Vagina (tissue), 2 donors: ENCODE measurements around the gene XPNPEP1. TPM values are rescaled to one million over a fixed set of nuclear protein-coding genes. Genes with fewer than 3 reads are reported as not detected.

Source experiments
- DNase-seq, 2 donors: peaks; one replicate each; pipeline ENCODE4 v3.0.0-alpha.2; 2017; ENCODE audit errors: extremely low spot score in 2 of 2
- H3K27ac ChIP-seq: fragments of 200-600 bp; sonication (generic); one replicate; pipeline ENCODE4 v1.5.1; 2019
- H3K27me3 ChIP-seq: fragments of 200-600 bp; sonication (generic); one replicate; pipeline ENCODE4 v1.5.1; 2019
- H3K36me3 ChIP-seq, 2 donors: fragments of 200-600 bp; sonication (generic); one replicate each; pipeline ENCODE4 v1.5.1; 2017 to 2019
- H3K4me1 ChIP-seq: fragments of 200-600 bp; sonication (generic); one replicate; pipeline ENCODE4 v1.5.1; 2019
- H3K4me3 ChIP-seq, 2 donors: fragments of 200-600 bp; sonication (generic); 1 replicate in 1 of 2; 2 replicates in 1 of 2; pipeline ENCODE4 v1.5.1; 2016 to 2019
- H3K9me3 ChIP-seq: fragments of 200-600 bp; sonication (generic); one replicate; pipeline ENCODE4 v1.5.1; 2019
- CTCF ChIP-seq, 3 experiments: fragments of 450-650 bp in 2 of 3; fragments of 200-600 bp in 1 of 3; sonication (generic) in 1 of 3; IDR thresholded peaks; one replicate each; pipeline ENCODE4 v1.5.1; 2017 to 2019; ENCODE audit warnings: antibody characterized with exemption in 3 of 3, mild to moderate bottlenecking in 2 of 3, moderate library complexity in 2 of 3
- POLR2A ChIP-seq, 2 donors: fragments of 450-650 bp; IDR thresholded peaks; one replicate each; pipeline ENCODE4 v1.6.1; 2017; ENCODE audit warnings: antibody characterized with exemption in 2 of 2, mild to moderate bottlenecking in 2 of 2, moderate library complexity in 2 of 2
- POLR2AphosphoS5 ChIP-seq, 2 donors: sonication (generic); formaldehyde crosslinking; IDR thresholded peaks; one replicate each; pipeline ENCODE4 v1.9.0; 2017; ENCODE audit warnings: antibody characterized with exemption in 2 of 2, mild to moderate bottlenecking in 2 of 2, low read depth in 1 of 2; ENCODE audit not compliant: insufficient read depth in 1 of 2
- intact Hi-C: fragments of 100-400 bp; cut with DNase I; formaldehyde crosslinking; loops from one replicate; pipeline ENCODE4 v1.15.1; 2023
- total RNA-seq: library from RNA; depleted of rRNA; stranded (reverse); fragments of >200 nt; gene quantifications from one replicate; pipeline ENCODE4 v1.2.3, GENCODE V29; 2016

Gene XPNPEP1
- total RNA-seq, 1 donor from 2014 or later: 90.4 TPM

DNA sequence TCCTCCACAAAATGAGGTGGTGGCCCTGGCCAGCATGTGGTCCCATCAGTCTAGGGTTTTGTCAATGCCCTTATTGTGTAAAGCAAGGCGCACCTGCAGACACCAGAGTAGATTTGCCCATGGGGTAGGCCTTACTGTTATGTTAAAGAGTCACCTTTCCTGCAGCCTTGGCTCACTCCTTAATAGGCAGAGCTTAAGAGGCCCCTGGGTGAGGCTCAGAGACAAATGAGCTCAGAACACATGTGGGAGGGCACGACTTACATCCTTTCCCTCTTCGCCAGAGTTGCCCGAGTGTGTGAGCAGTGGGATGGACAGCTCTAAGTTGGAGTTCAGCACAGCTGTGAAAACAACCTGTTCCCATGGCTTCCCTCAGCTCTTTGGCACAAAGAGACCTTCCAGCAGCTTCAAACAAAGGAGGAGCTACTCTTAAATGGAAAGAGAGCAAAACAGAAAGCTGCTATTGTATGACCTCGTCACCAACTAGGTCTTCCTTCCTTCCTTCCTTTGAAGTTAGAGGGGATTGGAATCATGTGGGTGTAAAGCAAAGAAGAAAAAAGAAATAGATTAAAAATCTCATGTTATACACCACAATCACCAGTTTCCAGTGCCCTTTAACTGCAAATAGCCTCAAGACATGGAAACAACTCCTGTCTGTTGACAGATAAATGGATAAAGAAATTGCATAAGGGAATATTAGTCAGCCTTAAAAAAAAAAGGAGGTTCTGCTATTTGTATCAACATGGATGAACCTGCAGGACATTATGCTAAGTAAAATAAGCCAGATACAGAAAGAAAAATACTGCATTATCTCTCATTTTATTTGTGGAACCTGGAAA lies 11.9 kb upstream of the XPNPEP1 start:
- Histone ChIP-seq H3K36me3 (no peaks in the 10 kb centered on the region), H3K4me3 (no peak overlapping the region), H3K27ac (no peak overlapping the region), H3K4me1 (peaks cover 16% of the 10 kb centered on the region), H3K9me3 (no peaks in the 10 kb centered on the region), H3K27me3 (no peaks in the 10 kb centered on the region)
- DNase-seq: no peak
- TF ChIP-seq CTCF (IDR thresholded peaks at IDR 0.05) (no peak), POLR2A (IDR thresholded peaks at IDR 0.05) (no peak), POLR2AphosphoS5 (IDR thresholded peaks at IDR 0.05; ENCODE audit: insufficient read depth in 1 of 2, low read depth in 1 of 2) (no peak)
- intact Hi-C loops: no loop called here

GRCh38 chr10:109933984-109934565 lies 10.8 kb upstream of the XPNPEP1 start:
- intact Hi-C loops: no loop called here
- no peaks in the 10 kb centered on the region for H3K9me3 ChIP-seq
- no peaks in the 10 kb centered on the region for H3K27me3 ChIP-seq
- no peak for DNase-seq
- no peak overlapping the region for H3K27ac ChIP-seq
- TF ChIP-seq POLR2A (IDR thresholded peaks at IDR 0.05) (no peak), CTCF (IDR thresholded peaks at IDR 0.05) (no peak), POLR2AphosphoS5 (IDR thresholded peaks at IDR 0.05; ENCODE audit: insufficient read depth in 1 of 2, low read depth in 1 of 2) (no peak)
- peaks cover 22% of the 10 kb centered on the region for H3K4me1 ChIP-seq
- no peaks in the 10 kb centered on the region for H3K36me3 ChIP-seq
- H3K4me3 ChIP-seq: no peak overlapping the region

DNA sequence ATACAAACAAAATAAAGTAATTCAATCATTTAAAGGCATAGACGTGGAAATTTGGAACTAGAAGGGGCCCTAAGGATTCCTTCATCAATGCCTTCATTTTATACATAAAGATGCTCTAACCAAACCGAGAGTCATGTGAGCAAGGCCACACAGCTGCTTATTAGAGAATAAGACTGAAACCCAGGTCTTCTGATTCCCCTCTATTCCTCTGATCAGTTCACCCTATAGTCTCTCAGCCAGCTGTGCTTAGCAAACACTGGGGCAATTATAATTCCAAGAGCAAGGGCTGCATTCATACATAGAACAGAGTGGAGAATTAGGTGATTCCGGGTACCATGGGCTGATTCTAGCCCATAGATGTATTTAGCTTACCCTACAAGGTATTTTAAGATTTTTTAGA lies 9.7 kb upstream of the XPNPEP1 start:
- DNase-seq: no peak
- H3K4me3 ChIP-seq: no peak overlapping the region
- intact Hi-C loops: no loop called here
- TF ChIP-seq POLR2A (IDR thresholded peaks at IDR 0.05): no peak
- no peak for TF ChIP-seq POLR2AphosphoS5 (IDR thresholded peaks at IDR 0.05; ENCODE audit: insufficient read depth in 1 of 2, low read depth in 1 of 2)
- no peak for TF ChIP-seq CTCF (IDR thresholded peaks at IDR 0.05)
- peaks cover 22% of the 10 kb centered on the region for H3K4me1 ChIP-seq
- H3K27ac ChIP-seq: no peak overlapping the region
- H3K9me3 ChIP-seq: no peaks in the 10 kb centered on the region
- no peaks in the 10 kb centered on the region for H3K36me3 ChIP-seq
- no peaks in the 10 kb centered on the region for H3K27me3 ChIP-seq

- intact Hi-C loops: no loop called here
- Histone ChIP-seq H3K36me3 (no peaks in the 10 kb centered on the region), H3K9me3 (no peaks in the 10 kb centered on the region), H3K4me3 (no peak overlapping the region), H3K27ac (no peak overlapping the region), H3K4me1 (peaks cover 22% of the 10 kb centered on the region), H3K27me3 (no peaks in the 10 kb centered on the region)
- DNase-seq: no peak
- TF ChIP-seq POLR2A (IDR thresholded peaks at IDR 0.05) (no peak), POLR2AphosphoS5 (IDR thresholded peaks at IDR 0.05; ENCODE audit: insufficient read depth in 1 of 2, low read depth in 1 of 2) (no peak), CTCF (IDR thresholded peaks at IDR 0.05) (no peak)
Measured at GRCh38 chr10:109932391-109932790, 9.1 kb upstream of the XPNPEP1 start.

GRCh38 chr10:109931163-109931562 lies 7.9 kb upstream of the XPNPEP1 start:
- no peak for TF ChIP-seq POLR2AphosphoS5 (IDR thresholded peaks at IDR 0.05; ENCODE audit: insufficient read depth in 1 of 2, low read depth in 1 of 2)
- no peak for TF ChIP-seq CTCF (IDR thresholded peaks at IDR 0.05)
- TF ChIP-seq POLR2A (IDR thresholded peaks at IDR 0.05): no peak
- no peak for DNase-seq
- Histone ChIP-seq H3K36me3 (no peaks in the 10 kb centered on the region), H3K27ac (no peak overlapping the region), H3K27me3 (no peaks in the 10 kb centered on the region), H3K9me3 (no peaks in the 10 kb centered on the region), H3K4me1 (peaks cover 22% of the 10 kb centered on the region), H3K4me3 (no peak overlapping the region)
- intact Hi-C loops: no loop called here
